Adipocyte (in vitro differentiated cells): ENCODE measurements around the gene GDPD2.
"Not testable (repeated sequence)": the region's sequence is repeated elsewhere in the genome, so short reads cannot be mapped to it uniquely, and the experiment has no call there.

Experiments
- DNase-seq: peaks from one replicate; pipeline ENCODE4 v3.0.0-alpha.2; 2015; ENCODE audit warnings: low read depth
- H3K27me3 ChIP-seq: replicated peaks from 2 replicates; pipeline ENCODE4 v1.7.0; 2013; ENCODE audit warnings: mild to moderate bottlenecking, low read length, moderate library complexity; ENCODE audit not compliant: control insufficient read depth, insufficient read depth
- H3K36me3 ChIP-seq: 2 replicates; pipeline ENCODE4 v1.7.0; 2013; ENCODE audit warnings: low read length, mild to moderate bottlenecking, moderate library complexity; ENCODE audit not compliant: control insufficient read depth, insufficient read depth, severe bottlenecking
- H3K4me1 ChIP-seq: 2 replicates; pipeline ENCODE4 v1.7.0; 2013; ENCODE audit warnings: mild to moderate bottlenecking, low read length, moderate library complexity; ENCODE audit not compliant: control insufficient read depth, insufficient read depth
- H3K4me3 ChIP-seq: 2 replicates; pipeline ENCODE4 v1.7.0; 2013; ENCODE audit warnings: mild to moderate bottlenecking, low read length, moderate library complexity
- H3K9ac ChIP-seq: 2 replicates; pipeline ENCODE4 v1.7.0; 2013; ENCODE audit warnings: mild to moderate bottlenecking, low read length, moderate library complexity
- H3K9me3 ChIP-seq: 2 replicates; pipeline ENCODE4 v1.7.0; 2013; ENCODE audit warnings: mild to moderate bottlenecking, low read length, moderate library complexity; ENCODE audit not compliant: control insufficient read depth

GDPD2 gene, protein sequence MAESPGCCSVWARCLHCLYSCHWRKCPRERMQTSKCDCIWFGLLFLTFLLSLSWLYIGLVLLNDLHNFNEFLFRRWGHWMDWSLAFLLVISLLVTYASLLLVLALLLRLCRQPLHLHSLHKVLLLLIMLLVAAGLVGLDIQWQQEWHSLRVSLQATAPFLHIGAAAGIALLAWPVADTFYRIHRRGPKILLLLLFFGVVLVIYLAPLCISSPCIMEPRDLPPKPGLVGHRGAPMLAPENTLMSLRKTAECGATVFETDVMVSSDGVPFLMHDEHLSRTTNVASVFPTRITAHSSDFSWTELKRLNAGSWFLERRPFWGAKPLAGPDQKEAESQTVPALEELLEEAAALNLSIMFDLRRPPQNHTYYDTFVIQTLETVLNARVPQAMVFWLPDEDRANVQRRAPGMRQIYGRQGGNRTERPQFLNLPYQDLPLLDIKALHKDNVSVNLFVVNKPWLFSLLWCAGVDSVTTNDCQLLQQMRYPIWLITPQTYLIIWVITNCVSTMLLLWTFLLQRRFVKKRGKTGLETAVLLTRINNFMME

DNA sequence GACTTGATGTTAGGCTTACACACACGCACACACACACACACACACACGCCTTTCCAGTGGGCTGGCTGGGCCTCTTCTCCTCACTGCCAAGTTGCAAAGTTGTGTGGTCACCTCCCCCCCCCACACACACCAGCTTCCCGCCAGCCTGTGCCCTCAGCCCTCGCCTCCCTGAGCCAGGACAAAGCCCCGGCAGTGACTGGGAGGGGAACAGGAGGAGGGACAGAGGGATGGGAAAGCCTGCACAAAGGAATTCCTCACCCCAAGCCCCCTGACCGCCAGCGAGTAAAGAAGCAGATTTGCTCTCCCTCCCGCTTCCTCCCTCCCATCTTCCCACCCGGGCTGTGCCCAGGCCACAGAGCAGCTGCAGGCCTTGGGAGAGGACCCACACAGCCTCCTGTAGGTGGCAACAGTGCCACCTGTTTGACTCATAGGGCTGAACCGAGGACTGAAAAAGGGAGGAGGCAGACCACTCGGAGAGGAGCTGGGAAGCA, at the start of gene GDPD2:
Gene GDPD2 (plus strand): TSS at position 464 of the 491 bp plus-strand sequence. CDS start 1,671 bp downstream, outside the sequence.
- no peaks in the 10 kb centered on the region for H3K9me3 ChIP-seq
- no peaks in the 10 kb centered on the region for H3K4me1 ChIP-seq
- H3K36me3 ChIP-seq: no peaks in the 10 kb centered on the region
- H3K27me3 ChIP-seq: peaks cover 48% of the 10 kb centered on the region
- no peak within 1 kb of the TSS for H3K9ac ChIP-seq
- no peak within 1 kb of the TSS for H3K4me3 ChIP-seq
- no peak for DNase-seq

DNA sequence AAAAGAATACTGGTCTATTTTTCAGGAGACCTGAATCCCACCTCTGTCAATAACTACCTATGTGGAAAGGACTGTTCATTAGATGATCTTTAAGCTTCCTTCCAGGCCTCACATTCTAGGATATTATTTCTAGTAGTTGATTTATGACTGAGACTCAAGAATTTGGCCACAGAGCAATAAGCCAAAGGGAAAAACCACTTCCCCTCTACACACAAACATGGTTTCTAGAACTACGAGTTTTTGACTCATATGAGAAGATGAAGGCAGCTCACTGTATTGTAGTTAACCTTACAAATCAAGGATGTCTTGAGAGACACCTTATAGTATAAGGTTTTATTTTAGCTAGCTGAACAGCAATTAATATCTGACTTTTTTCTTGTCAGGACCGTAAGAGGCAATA, 36.9 kb upstream of the GDPD2 start:
- H3K4me3 ChIP-seq: no peak overlapping the region
- H3K9me3 ChIP-seq: peaks cover 8% of the 10 kb centered on the region
- H3K36me3 ChIP-seq: no peaks in the 10 kb centered on the region
- peaks cover 8% of the 10 kb centered on the region for H3K27me3 ChIP-seq
- H3K4me1 ChIP-seq: no peaks in the 10 kb centered on the region
- H3K9ac ChIP-seq: no peak overlapping the region
- no peak for DNase-seq

DNA sequence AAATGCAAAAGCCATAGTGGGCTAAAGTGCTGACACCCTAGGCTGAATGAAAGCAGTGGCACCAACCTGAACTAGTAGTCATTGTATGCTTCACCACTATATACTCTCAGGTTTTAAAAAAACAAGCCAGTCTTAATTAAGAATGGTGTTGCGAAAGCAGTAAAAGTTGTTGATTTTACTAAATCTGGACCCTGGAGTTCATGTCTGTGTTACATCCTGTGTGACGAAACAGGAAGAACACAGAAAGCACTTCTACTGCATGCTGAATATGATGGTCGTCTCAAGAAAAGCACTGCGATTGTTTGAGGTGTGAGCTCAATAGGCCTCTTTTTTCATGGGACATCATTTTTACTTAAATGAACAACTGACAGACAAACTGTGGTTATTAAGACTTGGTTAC, 24.2 kb upstream of the GDPD2 start:
- Histone ChIP-seq H3K9me3 (peaks cover 13% of the 10 kb centered on the region), H3K27me3 (peaks cover 3% of the 10 kb centered on the region), H3K4me1 (peaks cover 3% of the 10 kb centered on the region), H3K36me3 (no peaks in the 10 kb centered on the region), H3K9ac (no peak overlapping the region), H3K4me3 (no peak overlapping the region)
- DNase-seq: peak; percentile 36

DNA sequence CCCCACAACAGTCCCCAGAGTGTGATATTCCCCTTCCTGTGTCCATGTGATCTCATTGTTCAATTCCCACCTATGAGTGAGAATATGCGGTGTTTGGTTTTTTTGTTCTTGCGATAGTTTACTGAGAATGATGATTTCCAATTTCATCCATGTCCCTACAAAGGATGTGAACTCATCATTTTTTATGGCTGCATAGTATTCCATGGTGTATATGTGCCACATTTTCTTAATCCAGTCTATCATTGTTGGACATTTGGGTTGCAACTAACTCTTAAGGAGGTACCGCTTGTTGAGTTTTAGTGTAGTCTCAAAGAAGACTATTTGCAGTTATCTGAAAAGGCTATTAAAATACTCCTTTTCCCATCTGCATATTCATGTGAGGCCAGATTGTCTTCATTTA, 22.9 kb upstream of the GDPD2 start:
- not testable (repeated sequence) for H3K27me3 ChIP-seq, H3K4me1 ChIP-seq, H3K9me3 ChIP-seq, H3K4me3 ChIP-seq, H3K9ac ChIP-seq, DNase-seq, H3K36me3 ChIP-seq

DNA sequence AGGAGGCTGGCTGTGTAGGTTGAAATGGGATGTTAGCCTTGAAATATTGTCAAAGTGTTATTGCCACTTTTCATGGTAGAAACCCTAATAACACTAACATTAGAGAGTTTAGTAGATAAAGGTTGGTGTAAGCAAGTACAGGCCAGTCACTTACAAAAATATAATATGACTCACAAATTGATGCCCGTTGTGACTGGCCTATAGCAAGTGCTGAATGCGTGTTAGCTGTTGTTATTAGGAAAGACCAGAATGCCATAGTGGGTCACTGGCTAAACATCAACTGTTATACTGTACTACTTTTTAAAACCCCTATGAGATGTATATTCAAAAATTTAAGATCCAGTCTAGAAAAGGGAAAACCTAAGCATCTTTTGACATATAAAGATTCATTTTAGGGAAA, 20.4 kb upstream of the GDPD2 start:
- H3K9ac ChIP-seq: no peak overlapping the region
- H3K4me1 ChIP-seq: peaks cover 3% of the 10 kb centered on the region
- peaks cover 8% of the 10 kb centered on the region for H3K27me3 ChIP-seq
- H3K36me3 ChIP-seq: no peaks in the 10 kb centered on the region
- no peak overlapping the region for H3K4me3 ChIP-seq
- no peaks in the 10 kb centered on the region for H3K9me3 ChIP-seq
- no peak for DNase-seq

DNA sequence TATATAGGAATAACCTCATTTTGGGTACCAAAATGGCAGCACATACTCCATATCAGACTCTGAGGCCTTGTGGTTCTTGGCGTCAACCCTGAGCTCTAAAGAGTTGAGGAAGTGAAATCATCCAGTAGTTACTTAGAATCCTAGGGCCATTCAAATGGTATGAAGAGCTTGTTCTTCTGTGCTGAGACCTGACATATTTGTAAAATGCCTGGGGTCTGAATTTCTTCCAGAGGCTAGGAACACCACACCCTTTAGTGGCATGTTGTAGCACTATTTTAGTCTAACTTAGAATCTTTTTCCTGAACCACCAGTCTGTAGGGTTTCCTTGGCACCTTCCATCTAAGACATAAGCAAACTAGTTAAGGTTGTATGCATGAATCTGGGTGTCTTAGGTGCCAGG, 18.1 kb upstream of the GDPD2 start:
- Histone ChIP-seq H3K36me3 (no peaks in the 10 kb centered on the region), H3K4me1 (no peaks in the 10 kb centered on the region), H3K4me3 (no peak overlapping the region), H3K9ac (no peak overlapping the region), H3K27me3 (peaks cover 11% of the 10 kb centered on the region), H3K9me3 (no peaks in the 10 kb centered on the region)
- peak; percentile 5 for DNase-seq

DNA sequence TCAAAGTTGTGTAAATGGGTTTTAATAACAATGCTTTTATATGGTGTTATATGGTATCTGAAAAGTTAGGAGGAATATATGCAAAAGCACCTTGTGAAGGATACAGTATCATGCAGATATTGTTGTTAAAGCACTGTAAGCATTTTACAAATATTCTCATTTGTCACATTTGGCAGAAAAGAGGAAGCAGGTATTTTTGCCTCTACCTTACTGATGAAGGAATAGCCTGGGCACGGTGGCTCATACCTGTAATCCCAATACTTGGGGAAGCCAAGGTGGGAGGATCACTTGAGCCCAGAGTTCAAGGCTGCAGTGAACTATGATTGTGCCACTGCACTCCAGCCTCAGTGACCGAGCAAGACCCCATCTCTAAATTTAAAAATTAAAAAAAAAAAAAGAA, 12.2 kb upstream of the GDPD2 start:
- H3K27me3 ChIP-seq: peaks cover 9% of the 10 kb centered on the region
- DNase-seq: no peak
- no peaks in the 10 kb centered on the region for H3K9me3 ChIP-seq
- H3K9ac ChIP-seq: no peak overlapping the region
- no peak overlapping the region for H3K4me3 ChIP-seq
- H3K36me3 ChIP-seq: no peaks in the 10 kb centered on the region
- H3K4me1 ChIP-seq: no peaks in the 10 kb centered on the region

DNA sequence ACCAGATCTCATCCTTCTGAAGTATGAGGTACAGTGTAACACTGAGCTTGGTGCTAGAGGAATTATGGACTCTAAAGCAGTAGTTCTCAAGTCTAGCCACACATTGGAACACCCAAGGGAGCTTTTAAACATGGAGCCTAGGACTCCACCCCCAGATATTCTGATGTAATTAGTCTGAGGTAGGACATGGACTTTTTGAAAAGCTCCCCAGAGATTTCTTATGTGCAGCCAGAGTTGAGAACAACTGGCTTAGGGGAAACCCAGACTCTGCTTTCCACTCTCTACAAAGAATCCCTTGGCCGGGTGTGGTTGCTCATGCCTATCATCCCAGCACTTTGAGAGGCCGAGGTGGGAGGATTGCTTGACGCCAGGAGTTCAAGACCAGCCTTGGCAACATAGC, 11.6 kb upstream of the GDPD2 start:
- no peaks in the 10 kb centered on the region for H3K36me3 ChIP-seq
- H3K27me3 ChIP-seq: peaks cover 9% of the 10 kb centered on the region
- no peak overlapping the region for H3K4me3 ChIP-seq
- H3K9ac ChIP-seq: no peak overlapping the region
- H3K9me3 ChIP-seq: no peaks in the 10 kb centered on the region
- no peaks in the 10 kb centered on the region for H3K4me1 ChIP-seq
- DNase-seq: no peak

DNA sequence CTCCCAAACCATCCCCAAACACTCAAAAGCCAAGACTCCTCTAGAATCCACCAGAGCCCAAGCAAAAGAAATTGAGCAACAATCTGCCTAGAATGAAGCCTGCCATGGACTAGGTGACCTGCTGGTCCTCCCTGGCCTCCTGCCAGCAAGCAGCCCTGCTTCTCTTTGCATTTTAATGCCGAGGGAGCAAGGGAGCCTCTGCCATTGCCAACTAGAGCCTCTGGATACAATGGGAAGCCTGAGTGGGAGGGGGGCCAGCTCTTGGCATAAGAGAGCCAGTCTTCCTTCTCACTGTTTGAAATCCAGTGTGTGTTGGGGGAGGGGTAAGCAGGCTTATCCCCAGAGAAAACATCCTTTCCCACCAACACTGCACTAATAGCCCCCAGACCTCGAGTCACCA, 1.5 kb upstream of the GDPD2 start:
- DNase-seq: no peak
- Histone ChIP-seq H3K4me3 (no peak overlapping the region), H3K9ac (no peak overlapping the region), H3K4me1 (no peaks in the 10 kb centered on the region), H3K36me3 (no peaks in the 10 kb centered on the region), H3K9me3 (no peaks in the 10 kb centered on the region), H3K27me3 (peaks cover 38% of the 10 kb centered on the region)

DNA sequence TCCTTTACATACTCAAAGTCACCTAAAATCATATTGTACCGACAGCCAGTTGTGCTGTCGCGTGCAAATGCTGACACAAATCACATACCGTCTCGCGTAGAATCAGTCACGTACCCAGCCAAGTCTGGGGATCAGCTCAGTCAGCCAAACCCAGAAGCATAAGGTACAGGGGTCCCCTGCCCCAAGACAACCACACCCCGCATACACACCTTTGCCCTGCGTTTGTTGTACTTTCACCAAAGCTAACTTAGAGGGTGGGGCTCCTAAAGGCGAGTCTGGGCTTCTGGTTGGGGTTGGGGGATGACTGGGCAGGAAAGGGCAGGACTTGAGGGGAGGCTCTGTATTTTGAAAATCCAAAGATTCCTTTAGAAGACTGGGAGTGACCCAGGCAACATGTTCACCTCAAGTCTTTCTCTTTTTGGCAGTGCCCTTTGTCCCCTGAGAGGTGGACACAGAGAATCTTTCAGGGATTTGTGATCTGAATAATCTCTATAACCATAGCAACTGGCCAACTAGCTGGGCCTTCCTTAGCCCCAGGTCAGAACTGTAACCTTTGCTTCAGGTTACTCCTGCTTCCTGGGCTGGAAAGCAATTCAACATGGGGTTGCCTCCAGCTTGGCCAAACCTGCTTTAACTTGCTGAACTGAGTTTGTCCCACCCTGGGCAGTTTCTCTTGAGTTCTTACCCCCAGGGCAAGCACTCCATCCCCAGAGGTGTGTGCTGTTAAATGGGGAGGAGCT, 992 bp downstream of the GDPD2 start:
- Histone ChIP-seq H3K4me3 (no peak overlapping the region), H3K9ac (no peak overlapping the region), H3K36me3 (no peaks in the 10 kb centered on the region), H3K9me3 (no peaks in the 10 kb centered on the region), H3K4me1 (no peaks in the 10 kb centered on the region), H3K27me3 (peaks cover 50% of the 10 kb centered on the region)
- DNase-seq: no peak

DNA sequence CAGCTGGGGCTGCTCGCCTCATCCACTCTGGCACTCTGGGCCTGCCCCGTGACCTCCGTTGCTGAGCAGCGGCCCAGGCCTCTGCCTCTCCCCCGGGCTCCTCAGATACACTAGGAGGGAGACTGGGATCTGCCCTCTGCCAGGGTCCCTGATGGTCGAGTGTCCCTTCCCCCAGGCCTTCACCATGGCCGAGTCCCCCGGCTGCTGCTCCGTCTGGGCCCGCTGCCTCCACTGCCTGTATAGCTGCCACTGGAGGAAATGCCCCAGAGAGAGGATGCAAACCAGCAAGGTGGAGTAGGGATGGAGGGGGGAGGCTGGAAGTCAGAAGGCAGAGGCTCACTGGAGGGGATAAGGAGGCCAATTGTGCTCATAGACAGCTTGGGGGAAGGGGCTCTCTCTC, 1.7 kb downstream of the GDPD2 start:
- no peak for DNase-seq

More for the DNA sequence above, 1.7 kb downstream of the GDPD2 start:
- H3K9ac ChIP-seq: no peak overlapping the region
- H3K27me3 ChIP-seq: peaks cover 44% of the 10 kb centered on the region
- H3K36me3 ChIP-seq: no peaks in the 10 kb centered on the region
- no peaks in the 10 kb centered on the region for H3K9me3 ChIP-seq
- no peaks in the 10 kb centered on the region for H3K4me1 ChIP-seq
- H3K4me3 ChIP-seq: no peak overlapping the region
